Caco-2 (cell line): ENCODE results near the gene REEP6. TPM values are rescaled to one million over a fixed set of nuclear protein-coding genes. Genes with fewer than 3 reads are reported as not detected.
"Not testable (repeated sequence)": the region's sequence is repeated elsewhere in the genome, so short reads cannot be mapped to it uniquely, and the experiment has no call there.

Source experiments
- BruUV-seq: library from RNA; stranded (reverse); fragments of 400-500 nt; replicated peaks from 2 replicates; lab custom pipeline; 2021; lab: Mats Ljungman, UMichigan
- CTCF ChIA-PET: fragments of 300-600 bp; sonication (Branson Sonifier 250); formaldehyde crosslinking; loops from one replicate; lab custom pipeline; 2022; ENCODE audit warnings: antibody characterized with exemption; lab: Charles Lee
- POLR2A ChIA-PET: fragments of 300-600 bp; sonication (Branson Sonifier 250); formaldehyde crosslinking; loops from one replicate; lab custom pipeline; 2022; ENCODE audit warnings: antibody characterized with exemption; lab: Charles Lee
- DNase-seq, 2 experiments: peaks; one replicate each; pipeline versions ENCODE4 v3.0.0 to v3.0.0-alpha.2; 2020 to 2022
- H3K27me3 ChIP-seq: replicated peaks from 2 replicates; pipeline ENCODE4 v1.6.0; 2011; ENCODE audit warnings: low read length; ENCODE audit not compliant: control insufficient read depth, insufficient read depth
- H3K36me3 ChIP-seq: 2 replicates; pipeline ENCODE4 v1.5.1; 2011; ENCODE audit warnings: low read length; ENCODE audit not compliant: control insufficient read depth, insufficient read depth
- H3K4me1 ChIP-seq: fragments of 250-450 bp; sonication (Bioruptor Pico); 2 replicates; pipeline ENCODE4 v1.5.1; 2020; ENCODE audit warnings: mild to moderate bottlenecking
- H3K4me3 ChIP-seq: 2 replicates; pipeline ENCODE4 v1.5.1; 2011; ENCODE audit warnings: low read depth, mild to moderate bottlenecking, control low read depth, low read length
- H3K9me3 ChIP-seq: fragments of 250-450 bp; sonication (Bioruptor Pico); 2 replicates; pipeline ENCODE4 v1.5.1; 2020; ENCODE audit warnings: mild to moderate bottlenecking, moderate library complexity
- H3K27ac Mint-ChIP-seq: one replicate; pipeline ENCODE4 v1.8.0; 2022; ENCODE audit warnings: mixed read lengths; ENCODE audit not compliant: unreplicated experiment
- H3K27me3 Mint-ChIP-seq: one replicate; pipeline ENCODE4 v1.8.0; 2022; ENCODE audit warnings: mixed read lengths; ENCODE audit not compliant: insufficient read depth, unreplicated experiment
- H3K36me3 Mint-ChIP-seq: one replicate; pipeline ENCODE4 v1.8.0; 2022; ENCODE audit warnings: mild to moderate bottlenecking, mixed read lengths; ENCODE audit not compliant: insufficient read depth, unreplicated experiment
- H3K4me1 Mint-ChIP-seq: one replicate; pipeline ENCODE4 v1.8.0; 2022; ENCODE audit warnings: low read depth, mixed read lengths; ENCODE audit not compliant: unreplicated experiment
- H3K4me3 Mint-ChIP-seq: one replicate; pipeline ENCODE4 v1.8.0; 2022; ENCODE audit warnings: mild to moderate bottlenecking, moderate library complexity, mixed read lengths; ENCODE audit not compliant: unreplicated experiment
- H3K9me3 Mint-ChIP-seq: one replicate; pipeline ENCODE4 v1.8.0; 2022; ENCODE audit warnings: mixed read lengths; ENCODE audit not compliant: unreplicated experiment
- intact Hi-C: fragments of 100-400 bp; cut with micrococcal nuclease; formaldehyde crosslinking; loops from one replicate; pipeline ENCODE4 v1.10.0; 2022; ENCODE audit not compliant: unreplicated experiment
- total RNA-seq: library from RNA; stranded (reverse); gene quantifications from 2 replicates; pipeline ENCODE4 v1.2.3, GENCODE V29; 2022
- TF ChIP-seq, protein P1 (sequence below), 2 experiments: fragments of 200-600 bp in 1 of 2; IDR thresholded peaks; 1 replicate in 1 of 2; 2 replicates in 1 of 2; pipeline versions ENCODE4 v1.5.1 to v1.8.0; 2011 to 2022; ENCODE audit warnings: antibody characterized with exemption in 1 of 2, control low read depth in 1 of 2, inconsistent platforms in 1 of 2, low read depth in 1 of 2, low read length in 1 of 2, mild to moderate bottlenecking in 1 of 2, moderate library complexity in 1 of 2; ENCODE audit not compliant: insufficient read depth in 1 of 2, severe bottlenecking in 1 of 2, unreplicated experiment in 1 of 2

REEP6 gene
- total RNA-seq, 1 experiment from 2014 or later = 50.2 TPM

- Histone ChIP-seq H3K9me3 (no peaks in the 10 kb centered on the region), H3K27me3 (peaks cover 3% of the 10 kb centered on the region), H3K36me3 (no peaks in the 10 kb centered on the region), H3K4me3 (no peak overlapping the region), H3K4me1 (no peaks in the 10 kb centered on the region)
- intact Hi-C loops = no loop called here
- no peaks in the 10 kb centered on the region for H3K9me3 Mint-ChIP-seq
- H3K36me3 Mint-ChIP-seq = peaks cover 10% of the 10 kb centered on the region
- CTCF ChIA-PET = no interaction called here
- no peak for DNase-seq
- H3K27me3 Mint-ChIP-seq = peaks cover 14% of the 10 kb centered on the region
- BruUV-seq = no TSS peak
- H3K27ac Mint-ChIP-seq = no peak overlapping the region
- H3K4me1 Mint-ChIP-seq = no peaks in the 10 kb centered on the region
- TF ChIP-seq, protein P1, sequence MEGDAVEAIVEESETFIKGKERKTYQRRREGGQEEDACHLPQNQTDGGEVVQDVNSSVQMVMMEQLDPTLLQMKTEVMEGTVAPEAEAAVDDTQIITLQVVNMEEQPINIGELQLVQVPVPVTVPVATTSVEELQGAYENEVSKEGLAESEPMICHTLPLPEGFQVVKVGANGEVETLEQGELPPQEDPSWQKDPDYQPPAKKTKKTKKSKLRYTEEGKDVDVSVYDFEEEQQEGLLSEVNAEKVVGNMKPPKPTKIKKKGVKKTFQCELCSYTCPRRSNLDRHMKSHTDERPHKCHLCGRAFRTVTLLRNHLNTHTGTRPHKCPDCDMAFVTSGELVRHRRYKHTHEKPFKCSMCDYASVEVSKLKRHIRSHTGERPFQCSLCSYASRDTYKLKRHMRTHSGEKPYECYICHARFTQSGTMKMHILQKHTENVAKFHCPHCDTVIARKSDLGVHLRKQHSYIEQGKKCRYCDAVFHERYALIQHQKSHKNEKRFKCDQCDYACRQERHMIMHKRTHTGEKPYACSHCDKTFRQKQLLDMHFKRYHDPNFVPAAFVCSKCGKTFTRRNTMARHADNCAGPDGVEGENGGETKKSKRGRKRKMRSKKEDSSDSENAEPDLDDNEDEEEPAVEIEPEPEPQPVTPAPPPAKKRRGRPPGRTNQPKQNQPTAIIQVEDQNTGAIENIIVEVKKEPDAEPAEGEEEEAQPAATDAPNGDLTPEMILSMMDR (IDR thresholded peaks at IDR 0.05; ENCODE audit: insufficient read depth in 1 of 2, low read depth in 1 of 2, low read length in 1 of 2, severe bottlenecking in 1 of 2, unreplicated experiment in 1 of 2) = no peak
- POLR2A ChIA-PET = no interaction called here
- no peak overlapping the region for H3K4me3 Mint-ChIP-seq
These were observed 38.4 kb downstream of the REEP6 start for GRCh38 chr19:1529430-1529816.

DNA sequence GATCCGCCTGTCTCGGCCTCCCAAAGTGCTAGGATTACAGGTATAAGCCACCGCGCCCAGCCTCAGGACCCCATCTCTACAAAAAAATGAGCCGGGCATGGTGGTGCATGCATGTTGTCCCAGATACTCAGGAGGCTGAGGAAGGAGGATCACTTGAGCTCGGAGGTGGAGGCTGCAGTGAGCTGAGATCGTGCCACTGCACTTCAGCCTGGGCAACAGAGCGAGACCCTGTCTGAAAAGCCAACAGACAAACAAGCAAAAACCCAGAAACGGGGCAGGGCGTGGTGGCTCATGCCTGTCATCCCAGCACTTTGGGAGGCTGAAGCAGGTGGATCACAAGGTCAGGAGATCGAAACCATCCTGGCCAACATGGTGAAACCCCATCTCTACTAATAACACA lies 39.9 kb downstream of the REEP6 start:
- H3K9me3 ChIP-seq, BruUV-seq, CTCF ChIA-PET, H3K4me1 Mint-ChIP-seq, H3K4me1 ChIP-seq, H3K36me3 Mint-ChIP-seq, DNase-seq, H3K36me3 ChIP-seq, POLR2A ChIA-PET, H3K4me3 ChIP-seq, H3K27ac Mint-ChIP-seq, intact Hi-C loops, H3K27me3 ChIP-seq, H3K27me3 Mint-ChIP-seq, H3K9me3 Mint-ChIP-seq, H3K4me3 Mint-ChIP-seq: not testable (repeated sequence)

DNA sequence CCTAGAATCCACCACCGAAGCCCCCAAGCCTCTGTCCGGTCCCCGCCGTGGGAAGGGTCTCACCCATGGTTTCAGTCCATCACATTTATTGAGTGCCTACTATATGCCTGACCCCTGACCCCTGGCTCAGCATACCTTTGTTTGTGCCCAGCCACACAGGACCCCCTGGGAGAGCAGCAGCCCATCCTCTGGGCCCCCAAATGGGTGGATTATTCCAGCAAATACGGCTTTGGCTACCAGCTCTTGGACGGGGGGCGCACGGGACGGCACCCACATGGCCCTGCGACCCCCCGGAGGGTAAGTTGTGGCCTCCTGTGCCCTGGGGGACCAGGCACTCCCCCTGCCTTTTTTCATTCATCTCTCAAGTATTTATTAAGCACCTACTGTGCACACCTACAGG lies 40.6 kb downstream of the REEP6 start:
- H3K9me3 ChIP-seq = no peaks in the 10 kb centered on the region
- BruUV-seq = no TSS peak
- no peaks in the 10 kb centered on the region for H3K27me3 Mint-ChIP-seq
- H3K27me3 ChIP-seq = no peaks in the 10 kb centered on the region
- no peak for DNase-seq
- intact Hi-C loops = no loop called here
- CTCF ChIA-PET = no interaction called here
- peaks cover 5% of the 10 kb centered on the region for H3K36me3 Mint-ChIP-seq
- H3K4me1 ChIP-seq = no peaks in the 10 kb centered on the region
- H3K4me1 Mint-ChIP-seq = no peaks in the 10 kb centered on the region
- H3K4me3 Mint-ChIP-seq = no peak overlapping the region
- POLR2A ChIA-PET = no interaction called here
- TF ChIP-seq, protein P1 (IDR thresholded peaks at IDR 0.05; ENCODE audit: insufficient read depth in 1 of 2, low read depth in 1 of 2, low read length in 1 of 2, severe bottlenecking in 1 of 2, unreplicated experiment in 1 of 2) = no peak
- no peaks in the 10 kb centered on the region for H3K9me3 Mint-ChIP-seq
- no peak overlapping the region for H3K4me3 ChIP-seq
- no peaks in the 10 kb centered on the region for H3K36me3 ChIP-seq
- H3K27ac Mint-ChIP-seq = no peak overlapping the region

DNA sequence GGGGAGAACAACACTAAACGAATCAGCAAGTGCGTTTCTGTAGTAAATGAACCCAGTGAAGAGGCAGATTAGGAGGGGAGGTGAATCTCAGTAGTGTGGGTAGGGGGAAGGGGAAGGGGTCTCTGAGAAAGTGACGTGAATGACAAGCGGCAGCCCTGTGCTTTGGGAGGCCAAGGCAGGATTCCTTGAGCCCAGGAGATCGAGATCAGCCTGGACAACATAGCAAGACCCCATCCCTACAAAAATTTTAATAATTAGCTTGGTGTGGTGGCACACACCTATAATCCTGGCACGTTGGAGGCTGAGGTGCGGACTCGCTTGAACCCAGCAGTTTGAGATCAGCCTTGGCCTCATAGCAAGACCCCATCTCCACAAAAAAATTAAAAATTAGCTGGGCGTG lies 41.0 kb downstream of the REEP6 start:
- Mint-ChIP-seq H3K9me3 (no peaks in the 10 kb centered on the region), H3K27ac (no peak overlapping the region), H3K4me1 (no peaks in the 10 kb centered on the region), H3K27me3 (no peaks in the 10 kb centered on the region), H3K4me3 (no peak overlapping the region), H3K36me3 (peaks cover 5% of the 10 kb centered on the region)
- CTCF ChIA-PET = interaction anchor here (0.7 kb wide), 1 partner anchor 140 kb away, joined by 5 read pairs; no protein-coding TSS in a partner anchor
- no peaks in the 10 kb centered on the region for H3K9me3 ChIP-seq
- POLR2A ChIA-PET = no interaction called here
- no peaks in the 10 kb centered on the region for H3K27me3 ChIP-seq
- intact Hi-C loops = no loop called here
- no peaks in the 10 kb centered on the region for H3K36me3 ChIP-seq
- no peak for DNase-seq
- TF ChIP-seq, protein P1 (IDR thresholded peaks at IDR 0.05; ENCODE audit: insufficient read depth in 1 of 2, low read depth in 1 of 2, low read length in 1 of 2, severe bottlenecking in 1 of 2, unreplicated experiment in 1 of 2) = no peak
- H3K4me3 ChIP-seq = no peak overlapping the region
- no TSS peak for BruUV-seq
- H3K4me1 ChIP-seq = no peaks in the 10 kb centered on the region
